Endothelial cell of umbilical vein (primary cell): ENCODE data around the gene RELT.

ENCODE experiments used
- CTCF ChIP-seq, 2 donors: IDR thresholded peaks; 1 replicate in 1 of 2; 2 replicates in 1 of 2; pipeline ENCODE4 v1.5.1; 2011; ENCODE audit warnings: low read length in 2 of 2, mild to moderate bottlenecking in 2 of 2, moderate library complexity in 2 of 2, control low read depth in 1 of 2, inconsistent platforms in 1 of 2, low read depth in 1 of 2; ENCODE audit not compliant: insufficient read depth in 1 of 2; ENCODE audit errors: extremely low read depth in 1 of 2
- POLR2A ChIP-seq: IDR thresholded peaks from 2 replicates; pipeline ENCODE4 v1.6.1; 2012; ENCODE audit warnings: low read depth, mild to moderate bottlenecking, control low read depth, low read length
- POLR2AphosphoS5 ChIP-seq: IDR thresholded peaks from 2 replicates; pipeline ENCODE4 v1.6.1; 2012; ENCODE audit warnings: low read depth, mild to moderate bottlenecking, control low read depth, low read length, moderate library complexity; ENCODE audit not compliant: insufficient read depth

- no peak for TF ChIP-seq POLR2A
- no peak for TF ChIP-seq POLR2AphosphoS5
- TF ChIP-seq CTCF (IDR thresholded peaks at IDR 0.05; ENCODE audit: extremely low read depth in 1 of 2, insufficient read depth in 1 of 2, low read depth in 1 of 2, low read length in 2 of 2), result no peak
Measured at GRCh38 chr11:73398721-73399120, 22.5 kb downstream of the RELT start.
